ENCODE data around the gene C1QTNF3. TPM values are rescaled to one million over a fixed set of nuclear protein-coding genes. Genes with fewer than 3 reads are reported as not detected.

C1QTNF3 gene
- total RNA-seq, 1 experiment from 2014 or later = 2.5 TPM

GRCh38 chr5:34047774-34048572 lies 5.0 kb upstream of the C1QTNF3 start:
- no peak for TF ChIP-seq CTCF (IDR thresholded peaks at IDR 0.05; ENCODE audit: insufficient read depth in 1 of 2, low read depth in 1 of 2, low read length in 1 of 2, severe bottlenecking in 1 of 2, unreplicated experiment in 1 of 2)
- DNase-seq = no peak
- H3K27me3 ChIP-seq (replicated peaks; ENCODE audit: control insufficient read depth, insufficient read depth, low read length) = no peaks in the 10 kb centered on the region
- Mint-ChIP-seq H3K9me3 (ENCODE audit: unreplicated experiment) (peaks cover 9% of the 10 kb centered on the region), H3K4me1 (ENCODE audit: low read depth, unreplicated experiment) (peaks cover 2% of the 10 kb centered on the region), H3K27ac (ENCODE audit: unreplicated experiment) (no peak overlapping the region), H3K27me3 (ENCODE audit: insufficient read depth, unreplicated experiment) (no peaks in the 10 kb centered on the region), H3K4me3 (ENCODE audit: unreplicated experiment) (no peak overlapping the region), H3K36me3 (ENCODE audit: insufficient read depth, unreplicated experiment) (peaks cover 8% of the 10 kb centered on the region)
- H3K36me3 ChIP-seq (ENCODE audit: control insufficient read depth, insufficient read depth, low read length) = no peaks in the 10 kb centered on the region; the same call in 1 of the 2 replicates
- H3K4me1 ChIP-seq = no peaks in the 10 kb centered on the region
- no peak overlapping the region for H3K4me3 ChIP-seq (ENCODE audit: low read depth, low read length)
- no TSS peak for BruUV-seq (replicated peaks)
- ChIA-PET POLR2A (no interaction called here), CTCF (no interaction called here)
- intact Hi-C loops (cut with micrococcal nuclease; ENCODE audit: unreplicated experiment) = no loop called here
- H3K9me3 ChIP-seq = no peaks in the 10 kb centered on the region

- no peak for TF ChIP-seq CTCF (IDR thresholded peaks at IDR 0.05; ENCODE audit: insufficient read depth in 1 of 2, low read depth in 1 of 2, low read length in 1 of 2, severe bottlenecking in 1 of 2, unreplicated experiment in 1 of 2)
- H3K4me1 Mint-ChIP-seq (ENCODE audit: low read depth, unreplicated experiment) = peaks cover 6% of the 10 kb centered on the region
- no peak overlapping the region for H3K4me3 ChIP-seq (ENCODE audit: low read depth, low read length)
- no peak for DNase-seq
- H3K36me3 Mint-ChIP-seq (ENCODE audit: insufficient read depth, unreplicated experiment) = peaks cover 8% of the 10 kb centered on the region
- ChIA-PET POLR2A (no interaction called here), CTCF (no interaction called here)
- intact Hi-C loops (cut with micrococcal nuclease; ENCODE audit: unreplicated experiment) = no loop called here
- H3K27me3 ChIP-seq (replicated peaks; ENCODE audit: control insufficient read depth, insufficient read depth, low read length) = no peaks in the 10 kb centered on the region
- no peaks in the 10 kb centered on the region for H3K27me3 Mint-ChIP-seq (ENCODE audit: insufficient read depth, unreplicated experiment)
- no TSS peak for BruUV-seq (replicated peaks)
- H3K36me3 ChIP-seq (ENCODE audit: control insufficient read depth, insufficient read depth, low read length) = no peaks in the 10 kb centered on the region; the same call in 1 of the 2 replicates
- no peaks in the 10 kb centered on the region for H3K4me1 ChIP-seq
- H3K9me3 Mint-ChIP-seq (ENCODE audit: unreplicated experiment) = peaks cover 9% of the 10 kb centered on the region
- H3K9me3 ChIP-seq = no peaks in the 10 kb centered on the region
- H3K27ac Mint-ChIP-seq (ENCODE audit: unreplicated experiment) = no peak overlapping the region
- no peak overlapping the region for H3K4me3 Mint-ChIP-seq (ENCODE audit: unreplicated experiment)
Measured at GRCh38 chr5:34047143-34047542, 4.1 kb upstream of the C1QTNF3 start.

GRCh38 chr5:34045996-34046395 lies 3.0 kb upstream of the C1QTNF3 start:
- no peak for TF ChIP-seq CTCF (IDR thresholded peaks at IDR 0.05; ENCODE audit: insufficient read depth in 1 of 2, low read depth in 1 of 2, low read length in 1 of 2, severe bottlenecking in 1 of 2, unreplicated experiment in 1 of 2)
- Histone ChIP-seq H3K4me3 (ENCODE audit: low read depth, low read length) (no peak overlapping the region), H3K4me1 (0 out of 2 replicates have a peak, but pooled peaks cover 3% of the 10 kb centered on the region), H3K9me3 (no peaks in the 10 kb centered on the region), H3K27me3 (replicated peaks; ENCODE audit: control insufficient read depth, insufficient read depth, low read length) (no peaks in the 10 kb centered on the region), H3K36me3 (ENCODE audit: control insufficient read depth, insufficient read depth, low read length) (no peaks in the 10 kb centered on the region)
- Mint-ChIP-seq H3K4me3 (ENCODE audit: unreplicated experiment) (no peak overlapping the region), H3K4me1 (ENCODE audit: low read depth, unreplicated experiment) (peaks cover 7% of the 10 kb centered on the region), H3K27me3 (ENCODE audit: insufficient read depth, unreplicated experiment) (no peaks in the 10 kb centered on the region), H3K27ac (ENCODE audit: unreplicated experiment) (no peak overlapping the region), H3K36me3 (ENCODE audit: insufficient read depth, unreplicated experiment) (peaks cover 8% of the 10 kb centered on the region), H3K9me3 (ENCODE audit: unreplicated experiment) (peaks cover 9% of the 10 kb centered on the region)
- ChIA-PET POLR2A (no interaction called here), CTCF (no interaction called here)
- BruUV-seq (replicated peaks) = no TSS peak
- DNase-seq = no peak
- intact Hi-C loops (cut with micrococcal nuclease; ENCODE audit: unreplicated experiment) = no loop called here

Measured in Caco-2 (cell line).